ENCODE measurements around the gene PRKRA.

DNA sequence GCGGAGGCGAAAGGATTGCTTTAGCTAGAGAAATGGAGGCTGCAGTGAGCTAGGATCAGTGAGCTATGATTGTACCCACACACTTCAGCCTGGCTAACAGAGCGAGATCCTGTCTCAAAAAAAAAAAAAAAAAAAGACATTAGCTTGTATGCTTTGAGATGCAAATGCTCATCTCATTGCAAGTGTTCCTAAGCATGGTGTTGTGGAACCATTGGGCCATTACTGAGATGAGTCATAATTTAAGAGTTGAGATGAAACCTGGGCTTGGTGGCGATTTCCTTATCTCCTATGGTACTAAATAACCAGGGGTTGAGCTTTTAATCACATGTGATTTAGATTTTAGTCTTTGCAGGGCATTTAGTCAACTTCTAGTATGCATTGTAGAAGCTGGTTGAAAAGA is 31.5 kb upstream of the PRKRA start:
- TF ChIP-seq CTCF (IDR thresholded peaks at IDR 0.05) (no peak), EZH2 (IDR thresholded peaks at IDR 0.05) (no peak)
